H1 (cell line): ENCODE measurements around the gene HELQ. TPM values are rescaled to one million over a fixed set of nuclear protein-coding genes. Genes with fewer than 3 reads are reported as not detected.
A peak's percentile ranks its signal among the peaks of the same experiment; 100 is the strongest.

Experiments used
- CTCF ChIA-PET: fragments of 300-600 bp; sonication (Branson Sonifier 250); formaldehyde crosslinking; loops from one replicate; lab custom pipeline; 2021; ENCODE audit not compliant: partially characterized antibody; lab: Charles Lee
- POLR2A ChIA-PET: fragments of 300-600 bp; sonication (Branson Sonifier 250); formaldehyde crosslinking; loops from one replicate; lab custom pipeline; 2021; ENCODE audit warnings: inconsistent platforms; ENCODE audit not compliant: partially characterized antibody; lab: Charles Lee
- DNase-seq, 2 experiments: peaks; one replicate each; pipeline versions ENCODE4 v3.0.0 to v3.0.0-alpha.2; 2010 to 2022; ENCODE audit warnings: low spot score in 2 of 2, low read depth in 1 of 2, mixed read lengths in 1 of 2
- FAIRE-seq: peaks from 2 replicates; lab custom pipeline; 2011; peaks lifted over from hg19 to GRCh38; lab: Jason Lieb, UNC
- H2AFZ ChIP-seq: 2 replicates; pipeline ENCODE4 v1.8.1; 2012; ENCODE audit warnings: low read length, inconsistent platforms
- H2AK5ac ChIP-seq: 2 replicates; pipeline ENCODE4 v1.6.1; 2013; ENCODE audit warnings: low read depth, low read length
- H2BK120ac ChIP-seq: replicated peaks from 2 replicates; pipeline ENCODE3; 2013; ENCODE audit warnings: low read depth, low read length, inconsistent platforms
- H2BK12ac ChIP-seq: 2 replicates; pipeline ENCODE4 v1.6.1; 2013; ENCODE audit warnings: low read depth, low read length
- H2BK15ac ChIP-seq: 2 replicates; pipeline ENCODE4 v1.6.1; 2013; ENCODE audit warnings: low read length
- H2BK20ac ChIP-seq: 2 replicates; pipeline ENCODE4 v1.6.1; 2013; ENCODE audit warnings: low read length
- H2BK5ac ChIP-seq: 2 replicates; pipeline ENCODE4 v1.6.1; 2013; ENCODE audit warnings: low read depth, low read length
- H3K14ac ChIP-seq: 2 replicates; pipeline ENCODE4 v1.6.1; 2013; ENCODE audit warnings: inconsistent platforms; ENCODE audit not compliant: insufficient read length
- H3K18ac ChIP-seq: 2 replicates; pipeline ENCODE4 v1.6.1; 2013; ENCODE audit warnings: low read length; ENCODE audit errors: extremely low read depth
- H3K23ac ChIP-seq: 2 replicates; pipeline ENCODE4 v1.6.1; 2013; ENCODE audit warnings: inconsistent platforms; ENCODE audit not compliant: insufficient read length
- H3K23me2 ChIP-seq: 2 replicates; pipeline ENCODE4 v1.6.1; 2013; ENCODE audit warnings: low read depth, low read length
- H3K27ac ChIP-seq: 2 replicates; pipeline ENCODE4 v1.6.1; 2011; ENCODE audit warnings: low read depth, low read length, inconsistent platforms
- H3K27me3 ChIP-seq, 4 experiments: replicated peaks in 1 of 4; 1 replicate in 1 of 4; 2 replicates in 3 of 4; pipeline versions ENCODE4 v1.6.1 to v1.8.1; 2011 to 2013; ENCODE audit warnings: low read length in 3 of 4, mild to moderate bottlenecking in 3 of 4, inconsistent platforms in 2 of 4, mixed read lengths in 2 of 4, moderate library complexity in 1 of 4; ENCODE audit not compliant: control insufficient read depth in 3 of 4, insufficient read depth in 3 of 4; ENCODE audit errors: extremely low read depth in 1 of 4
- H3K36me3 ChIP-seq, 4 experiments: 2 replicates each; pipeline versions ENCODE4 v1.6.1 to v1.8.1; 2011 to 2013; ENCODE audit warnings: mild to moderate bottlenecking in 4 of 4, low read length in 3 of 4, moderate library complexity in 2 of 4, control low read depth in 1 of 4, inconsistent platforms in 1 of 4; ENCODE audit not compliant: insufficient read depth in 4 of 4, control insufficient read depth in 2 of 4
- H3K4ac ChIP-seq: replicated peaks from 2 replicates; pipeline ENCODE3; 2013; ENCODE audit warnings: low read length, low read depth, mixed read lengths, inconsistent platforms; ENCODE audit not compliant: insufficient read length
- H3K4me1 ChIP-seq, 4 experiments: replicated peaks in 1 of 4; 1 replicate in 1 of 4; 2 replicates in 3 of 4; pipeline versions ENCODE4 v1.6.1 to v1.8.1; 2011 to 2013; ENCODE audit warnings: low read length in 3 of 4, inconsistent platforms in 2 of 4, mixed read lengths in 1 of 4; ENCODE audit not compliant: insufficient read depth in 4 of 4, control insufficient read depth in 3 of 4
- H3K4me2 ChIP-seq, 2 experiments: 2 replicates each; pipeline versions ENCODE4 v1.6.1 to v1.8.1; 2011 to 2013; ENCODE audit warnings: low read depth in 2 of 2, low read length in 2 of 2, control low read depth in 1 of 2, inconsistent platforms in 1 of 2, mild to moderate bottlenecking in 1 of 2; ENCODE audit not compliant: insufficient read depth in 1 of 2
- H3K4me3 ChIP-seq, 4 experiments: fragments of 200-600, 300-600 bp in 1 of 4; sonication (generic), shearing (Covaris generic), sonication (Bioruptor Twin) in 1 of 4; 2 replicates each; pipeline versions ENCODE4 v1.5.1 to v1.8.1; 2011 to 2016; ENCODE audit warnings: low read length in 4 of 4, low read depth in 3 of 4, control low read depth in 2 of 4, inconsistent platforms in 2 of 4, mild to moderate bottlenecking in 2 of 4, mixed read lengths in 1 of 4, moderate library complexity in 1 of 4; ENCODE audit not compliant: insufficient read depth in 2 of 4; ENCODE audit errors: extremely low read depth in 1 of 4
- H3K56ac ChIP-seq: replicated peaks from 2 replicates; pipeline ENCODE3; 2013; ENCODE audit warnings: low read depth, mild to moderate bottlenecking, mixed read lengths, low read length, inconsistent platforms; ENCODE audit not compliant: insufficient read length
- H3K79me1 ChIP-seq: 2 replicates; pipeline ENCODE4 v1.6.1; 2013; ENCODE audit warnings: low read depth, low read length, control low read depth
- H3K79me2 ChIP-seq, 2 experiments: 2 replicates each; pipeline versions ENCODE4 v1.6.1 to v1.8.1; 2012 to 2013; ENCODE audit warnings: low read length in 2 of 2, mild to moderate bottlenecking in 2 of 2, inconsistent platforms in 1 of 2; ENCODE audit not compliant: insufficient read depth in 2 of 2, control insufficient read depth in 1 of 2
- H3K9ac ChIP-seq, 4 experiments: replicated peaks in 1 of 4; 1 replicate in 1 of 4; 2 replicates in 3 of 4; pipeline versions ENCODE4 v1.6.1 to v1.8.1; 2011 to 2013; ENCODE audit warnings: low read depth in 3 of 4, low read length in 3 of 4, control low read depth in 2 of 4, mild to moderate bottlenecking in 2 of 4, moderate library complexity in 2 of 4, inconsistent platforms in 1 of 4; ENCODE audit errors: extremely low read depth in 1 of 4
- H3K9me3 ChIP-seq, 2 experiments: 2 replicates each; pipeline versions ENCODE4 v1.6.1 to v1.8.1; 2012 to 2013; ENCODE audit warnings: mild to moderate bottlenecking in 2 of 2, moderate library complexity in 2 of 2, control low read depth in 1 of 2, inconsistent platforms in 1 of 2, low read depth in 1 of 2, low read length in 1 of 2, mixed read lengths in 1 of 2; ENCODE audit not compliant: insufficient read depth in 2 of 2
- H4K20me1 ChIP-seq, 2 experiments: replicated peaks in 1 of 2; 2 replicates each; pipeline versions ENCODE3 to v1.8.1; 2011 to 2013; ENCODE audit warnings: inconsistent platforms in 2 of 2, low read length in 2 of 2, mild to moderate bottlenecking in 1 of 2; ENCODE audit not compliant: insufficient read depth in 2 of 2, control insufficient read depth in 1 of 2
- H4K5ac ChIP-seq: 2 replicates; pipeline ENCODE4 v1.6.1; 2013; ENCODE audit warnings: low read length, low read depth, mixed read lengths, inconsistent platforms; ENCODE audit not compliant: insufficient read length
- H4K8ac ChIP-seq: 2 replicates; pipeline ENCODE4 v1.8.0; 2013; ENCODE audit warnings: mild to moderate bottlenecking, moderate library complexity, low read length, inconsistent platforms; ENCODE audit not compliant: insufficient read depth; ENCODE audit errors: extremely low read depth
- H4K91ac ChIP-seq: replicated peaks from 2 replicates; pipeline ENCODE3; 2013; ENCODE audit warnings: low read length, mixed read lengths, inconsistent platforms; ENCODE audit not compliant: insufficient read length
- HDAC6 ChIP-seq: IDR thresholded peaks from one replicate; pipeline ENCODE4 v1.7.1; 2012; ENCODE audit warnings: low read depth, mild to moderate bottlenecking, inconsistent platforms, low read length, moderate library complexity
- POU5F1 ChIP-seq: IDR thresholded peaks from 2 replicates; pipeline ENCODE4 v1.6.1; 2011; ENCODE audit warnings: low read depth, mild to moderate bottlenecking, low read length, moderate library complexity
- WGBS, 2 experiments: shearing (Covaris generic) in 1 of 2; methylation state at CpG; one replicate each; pipeline versions ENCODE4 v1.1.6 to v1.1.7; 2013 to 2015; ENCODE audit warnings: low lambda C conversion rate in 2 of 2, mixed read lengths in 2 of 2, inconsistent platforms in 1 of 2, low coverage in 1 of 2, missing lambda C conversion rate in 1 of 2; ENCODE audit not compliant: insufficient replicate concordance in 2 of 2, insufficient coverage in 1 of 2, insufficient read length in 1 of 2; ENCODE audit errors: extremely low coverage in 1 of 2, missing lambda C conversion rate in 1 of 2; 5-methylcytosine and 5-hydroxymethylcytosine counted together
- polyA plus RNA-seq, 7 experiments: library from polyadenylated mRNA; depleted of rRNA in 3 of 7; stranded (reverse) in 5 of 7; unstranded in 2 of 7; fragments of >200 nt in 5 of 7; fragments of 200-250 nt in 2 of 7; gene quantifications; 1 replicate in 5 of 7; 2 replicates in 1 of 7; 4 replicates in 1 of 7; pipeline versions ENCODE4 v1.2.1 to v1.2.3, GENCODE V29; 2011 to 2013; ENCODE audit warnings: missing spikeins in 2 of 7, mixed read lengths in 2 of 7
- total RNA-seq: library from RNA; stranded (reverse); fragmentation: NEBNext Ultra II Directional; extraction: Animal tissue kit (Norgen Biotek cat#: 25700); gene quantifications from 2 replicates; pipeline ENCODE4 v1.2.1, GENCODE V29; 2021
- TF ChIP-seq, protein P1 (sequence below): IDR thresholded peaks from 2 replicates; pipeline ENCODE4 v1.6.1; 2011; ENCODE audit warnings: low read length, improper control_type of control experiment

HELQ gene
- total and polyA plus RNA-seq, 2 of the 8 experiments (the other 6 are each of a cell fraction or from before 2014, with no cell fraction given): 4.7 to 9.0 TPM

- CTCF ChIA-PET: interaction anchor here (0.7 to 1.7 kb wide), 7 partner anchors 11 to 54 kb away, joined by 3 to 6 read pairs (median 4); no protein-coding TSS in a partner anchor
These were observed 65.7 kb downstream of the HELQ start for GRCh38 chr4:83389756-83390505.

More at GRCh38 chr4:83389756-83390505, 65.7 kb downstream of the HELQ start:
- Histone ChIP-seq H3K23ac (no peak overlapping the region), H3K23me2 (no peaks in the 10 kb centered on the region), H4K8ac (no peak overlapping the region), H3K9me3 (no peaks in the 10 kb centered on the region), H3K4me1 (peaks cover 5 to 13% (median 9%) of the 10 kb centered on the region in 4 experiments; a peak in 6 of 7 replicates), H3K27ac (no peak overlapping the region), H2BK5ac (no peak overlapping the region), H3K9ac (no peak overlapping the region), H2BK15ac (no peak overlapping the region), H3K27me3 (peaks cover 21 to 57% (median 43%) of the 10 kb centered on the region in 4 experiments), H3K79me1 (no peaks in the 10 kb centered on the region), H3K4me2 (peak overlapping the region; percentile 29 to 40; a peak in 1 of 4 replicates), H3K79me2 (no peaks in the 10 kb centered on the region), H3K14ac (no peak overlapping the region), H3K4me3 (no peak overlapping the region; a peak in 1 of 8 replicates), H4K91ac (no peak overlapping the region), H3K36me3 (no peaks in the 10 kb centered on the region), H4K5ac (no peak overlapping the region), H3K56ac (no peak overlapping the region), H3K4ac (no peak overlapping the region), H2AFZ (no peak overlapping the region), H2BK20ac (no peak overlapping the region), H2BK120ac (no peak overlapping the region), H2BK12ac (no peak overlapping the region), H3K18ac (no peak overlapping the region), H4K20me1 (peaks cover 0 to 8% of the 10 kb centered on the region in 2 experiments), H2AK5ac (no peak overlapping the region)
- POLR2A ChIA-PET: no interaction called here
- FAIRE-seq (no peak), DNase-seq (no peak)
- TF ChIP-seq, protein P1, sequence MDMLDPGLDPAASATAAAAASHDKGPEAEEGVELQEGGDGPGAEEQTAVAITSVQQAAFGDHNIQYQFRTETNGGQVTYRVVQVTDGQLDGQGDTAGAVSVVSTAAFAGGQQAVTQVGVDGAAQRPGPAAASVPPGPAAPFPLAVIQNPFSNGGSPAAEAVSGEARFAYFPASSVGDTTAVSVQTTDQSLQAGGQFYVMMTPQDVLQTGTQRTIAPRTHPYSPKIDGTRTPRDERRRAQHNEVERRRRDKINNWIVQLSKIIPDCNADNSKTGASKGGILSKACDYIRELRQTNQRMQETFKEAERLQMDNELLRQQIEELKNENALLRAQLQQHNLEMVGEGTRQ: no peak
- TF ChIP-seq POU5F1: 0 out of 2 replicates have a peak, but pooled peaks have one; percentile 46
- no peak for TF ChIP-seq HDAC6
- 70% methylated on average over 8 of the region's 8 CpGs; no CpG with 5 or more reads in 1 of the 2 experiments for WGBS, 2 experiments
